ENCODE measurements around the gene SULT1A2.
"Not testable (repeated sequence)": the region's sequence is repeated elsewhere in the genome, so short reads cannot be mapped to it uniquely, and the experiment has no call there.

SULT1A2 gene

DNA sequence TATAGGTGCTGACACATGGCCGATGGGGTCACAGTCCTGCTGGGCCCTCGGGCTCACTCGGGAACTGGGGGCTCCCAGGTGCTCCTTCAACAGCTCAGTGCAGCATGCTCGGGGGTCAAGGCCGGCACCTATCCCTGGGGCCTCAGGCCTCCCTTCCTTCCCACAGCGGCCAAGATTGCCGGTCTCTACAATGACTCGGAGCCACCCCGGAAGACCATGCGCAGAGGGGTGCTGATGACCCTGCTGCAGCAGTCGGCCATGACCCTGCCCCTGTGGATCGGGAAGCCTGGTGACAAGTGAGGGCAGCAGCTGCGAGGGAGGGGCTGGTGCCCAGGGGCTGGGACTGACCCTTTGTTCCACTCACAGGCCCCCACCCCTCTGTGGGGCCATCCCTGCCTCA is 6.9 kb downstream of the SULT1A2 start:
- no peak for DNase-seq

DNA sequence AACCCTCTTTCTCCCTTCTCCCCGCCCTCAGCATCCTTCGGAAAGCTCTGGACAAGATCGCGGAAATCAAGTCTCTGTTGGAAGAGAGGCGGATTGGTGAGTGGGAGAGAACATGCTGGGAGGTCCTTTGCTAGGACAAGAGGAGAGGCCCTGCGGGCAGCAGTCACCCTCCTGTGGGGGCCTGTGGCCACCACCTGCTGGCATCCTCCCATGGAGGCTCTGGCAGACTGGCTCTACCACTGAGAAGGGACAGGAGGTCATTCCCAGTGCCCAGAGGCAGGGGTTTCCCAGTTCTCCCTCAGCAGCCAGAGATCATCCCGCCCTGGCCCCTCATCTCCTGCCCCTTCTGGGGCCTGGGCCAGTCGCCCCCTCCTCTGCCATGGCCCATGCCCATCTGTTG is 7.8 kb downstream of the SULT1A2 start:
- no peak for DNase-seq

DNA sequence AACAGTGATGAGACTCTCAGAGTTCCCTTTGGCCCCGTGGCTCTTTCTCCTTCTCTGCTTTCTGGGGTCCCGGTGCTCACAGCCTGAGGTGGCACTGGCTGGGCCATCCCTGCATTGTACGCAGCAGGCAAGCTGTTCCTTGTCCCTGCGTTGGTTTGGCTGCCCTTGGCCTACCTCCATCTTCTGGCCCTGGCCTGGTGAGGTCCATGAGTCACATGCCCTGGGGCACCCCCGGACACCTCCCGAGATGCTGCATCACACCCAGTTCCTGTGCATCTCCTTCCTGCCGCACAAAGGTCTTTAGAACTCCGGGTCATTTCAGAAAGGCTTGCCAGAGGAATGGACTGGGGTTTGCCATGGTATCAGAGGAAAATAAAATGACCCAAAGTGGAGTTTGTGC is 9.5 kb downstream of the SULT1A2 start:
- peak; percentile 88 for DNase-seq

DNA sequence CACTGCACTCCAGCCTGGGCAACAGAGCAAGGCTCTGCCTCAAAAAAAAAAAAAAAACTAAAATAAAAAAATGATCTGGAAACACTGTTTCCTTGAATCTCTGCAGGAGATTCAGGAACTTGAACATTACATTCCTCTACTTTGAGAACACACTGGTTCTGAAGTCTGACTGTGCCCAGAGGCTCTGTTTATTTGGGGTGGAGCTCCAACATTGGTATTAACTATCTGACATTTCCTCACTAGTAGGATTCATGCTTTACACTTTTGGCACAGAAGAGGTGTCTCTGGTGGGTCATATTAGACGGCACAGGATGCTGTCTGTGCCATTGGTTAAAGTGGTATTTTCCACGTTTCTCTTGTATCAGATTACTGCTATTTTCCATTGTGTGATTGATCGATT is 10.4 kb downstream of the SULT1A2 start:
- peak; percentile 18 for DNase-seq

GRCh38 chr16:28585674-28586073 is 11.2 kb downstream of the SULT1A2 start:
- no peak for DNase-seq

- DNase-seq, result no peak
These were observed 16.0 kb downstream of the SULT1A2 start for GRCh38 chr16:28580726-28581315.

- no peak for DNase-seq
These were observed 21.3 kb downstream of the SULT1A2 start for GRCh38 chr16:28575446-28576109.

DNA sequence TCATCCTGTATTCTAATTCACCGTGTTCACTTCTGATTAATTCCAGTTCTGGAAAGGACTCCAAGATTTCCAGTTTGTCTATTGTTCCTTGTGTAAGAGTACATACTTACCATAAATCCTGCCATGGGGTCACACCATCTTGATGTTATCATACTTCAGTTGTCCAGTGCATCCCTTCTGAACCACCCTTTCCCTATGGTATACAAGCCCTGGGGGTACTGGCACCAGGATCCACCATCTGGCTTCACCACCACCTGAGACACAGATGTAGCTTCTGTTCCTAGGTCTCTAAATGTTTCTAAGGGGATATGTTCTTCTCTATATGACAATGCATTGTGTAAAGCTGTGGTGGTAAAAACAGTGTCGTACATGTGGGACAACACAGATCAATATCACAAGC is 21.9 kb downstream of the SULT1A2 start:
- no peak for DNase-seq

GRCh38 chr16:28573738-28574718 is 22.8 kb downstream of the SULT1A2 start:
- no peak for DNase-seq

DNA sequence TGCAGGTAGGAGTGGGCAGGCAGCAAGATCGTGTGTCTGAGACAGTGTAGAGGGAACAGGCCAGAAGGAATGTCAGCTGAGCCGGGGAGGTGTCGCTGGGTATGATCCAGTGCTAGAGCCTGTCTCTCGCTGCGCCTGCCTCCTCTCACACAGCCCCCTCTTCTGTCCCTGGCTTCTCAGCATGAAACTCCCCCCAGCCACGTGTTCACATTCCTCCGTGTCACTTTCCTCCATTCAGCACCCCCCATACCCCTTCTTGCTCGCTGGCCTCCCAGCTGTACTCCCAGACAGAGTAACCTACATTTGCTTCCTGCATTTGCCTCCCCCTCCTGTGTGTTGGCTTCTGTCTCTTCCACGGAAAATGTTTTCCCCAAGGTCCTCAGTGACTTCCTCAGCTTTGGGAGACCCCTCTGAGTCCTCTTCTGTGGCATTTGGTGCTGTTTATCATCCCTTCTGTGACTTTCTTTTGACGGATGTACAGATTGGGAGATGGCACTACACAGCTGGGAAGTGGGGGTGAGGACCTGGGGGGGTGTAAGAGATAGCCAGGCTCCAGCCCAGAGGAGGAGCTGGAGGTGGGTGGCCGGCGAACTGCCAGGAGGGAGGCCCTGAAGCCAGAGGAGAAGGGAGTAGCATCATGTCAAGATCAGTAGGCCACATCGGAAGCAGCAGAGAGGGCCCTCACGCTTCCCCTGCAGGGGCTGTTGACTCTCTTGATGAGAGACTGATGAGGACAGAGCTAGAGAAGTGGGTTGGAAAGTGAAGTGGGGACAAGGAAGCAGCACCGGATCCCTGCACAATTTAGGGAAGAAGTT is 23.9 kb downstream of the SULT1A2 start:
- no peak for DNase-seq

DNA sequence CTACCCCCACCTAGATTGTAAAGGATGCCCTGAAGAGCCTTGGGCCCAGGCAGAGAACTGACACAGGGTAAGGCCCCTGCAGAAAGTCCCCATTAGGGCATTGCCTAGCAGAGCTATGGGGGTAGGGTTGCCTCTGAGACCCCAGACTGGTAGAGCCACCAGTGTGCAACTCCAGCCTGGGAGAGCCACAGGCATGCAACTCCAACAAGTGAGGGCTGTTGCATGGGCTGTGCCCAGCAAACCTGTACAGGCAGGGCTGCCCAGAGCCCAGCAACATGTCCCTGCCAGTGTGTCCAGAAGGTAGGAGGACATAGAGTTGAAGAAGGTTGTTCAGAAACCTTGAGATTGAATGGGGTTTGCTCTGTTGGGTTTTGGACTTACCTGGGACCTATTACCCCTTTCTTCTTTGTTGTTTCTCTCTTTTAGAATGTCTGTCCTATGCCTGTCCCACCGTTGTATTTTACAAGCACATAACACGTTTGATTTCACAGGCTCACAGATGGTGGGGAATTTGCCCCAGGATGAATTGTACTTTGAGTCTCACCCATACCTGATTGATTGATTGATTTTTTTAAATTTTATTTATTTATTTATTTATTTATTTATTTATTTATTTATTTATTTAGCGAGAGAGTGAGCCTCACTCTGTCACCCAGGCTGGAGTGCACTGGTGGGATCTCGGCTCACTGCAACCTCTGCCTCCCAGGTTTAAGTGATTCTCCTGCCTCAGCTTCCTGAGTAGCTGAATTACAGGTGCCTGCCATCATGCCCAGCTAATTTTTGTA is 26.7 kb downstream of the SULT1A2 start:
- no peak for DNase-seq

DNA sequence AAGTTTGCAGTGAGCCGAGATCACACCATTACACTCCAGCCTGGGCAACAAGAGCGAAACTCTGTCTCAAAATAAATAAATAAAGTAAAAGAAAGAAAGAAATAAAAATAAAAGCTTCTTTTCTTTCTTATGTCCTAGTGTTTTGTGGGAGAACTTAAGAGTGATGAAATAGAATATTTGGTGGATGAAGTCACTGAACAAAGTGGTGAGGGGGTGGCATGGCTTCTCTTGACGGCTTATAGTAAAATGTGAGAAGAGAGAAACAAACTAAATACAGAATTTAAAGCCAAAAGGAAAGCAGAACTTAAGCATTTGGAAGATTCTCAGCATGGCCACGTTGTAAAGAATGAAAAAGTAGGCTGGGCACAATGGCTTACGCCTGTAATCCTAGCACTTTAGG is 27.8 kb downstream of the SULT1A2 start:
- DNase-seq, result peak; percentile 50

GRCh38 chr16:28567292-28567691 is 29.6 kb downstream of the SULT1A2 start:
- no peak for DNase-seq

GRCh38 chr16:28566233-28566925 is 30.5 kb downstream of the SULT1A2 start:
- not testable (repeated sequence) for DNase-seq

- no peak for DNase-seq
These were observed 33.6 kb downstream of the SULT1A2 start for GRCh38 chr16:28563218-28563617.

DNA sequence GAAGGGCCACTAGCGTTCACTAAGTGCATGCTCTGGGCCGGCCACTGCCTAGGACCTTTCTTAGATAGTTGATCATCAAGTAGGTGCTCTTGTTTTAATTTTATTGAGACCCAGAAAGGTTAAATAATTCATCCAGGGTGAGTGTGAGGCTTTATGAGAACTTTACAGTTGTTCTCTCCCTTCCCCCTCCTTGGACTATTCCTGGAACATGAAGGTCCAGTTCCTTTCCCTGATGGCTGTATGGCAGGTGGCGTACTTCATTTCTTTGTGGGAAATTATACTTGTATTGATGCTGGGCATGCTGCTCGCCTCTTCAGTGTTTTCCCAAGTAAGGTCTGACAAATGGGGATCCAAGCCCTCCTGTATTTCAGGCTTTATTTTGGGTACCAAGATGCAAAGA is 34.7 kb downstream of the SULT1A2 start:
- no peak for DNase-seq

DNA sequence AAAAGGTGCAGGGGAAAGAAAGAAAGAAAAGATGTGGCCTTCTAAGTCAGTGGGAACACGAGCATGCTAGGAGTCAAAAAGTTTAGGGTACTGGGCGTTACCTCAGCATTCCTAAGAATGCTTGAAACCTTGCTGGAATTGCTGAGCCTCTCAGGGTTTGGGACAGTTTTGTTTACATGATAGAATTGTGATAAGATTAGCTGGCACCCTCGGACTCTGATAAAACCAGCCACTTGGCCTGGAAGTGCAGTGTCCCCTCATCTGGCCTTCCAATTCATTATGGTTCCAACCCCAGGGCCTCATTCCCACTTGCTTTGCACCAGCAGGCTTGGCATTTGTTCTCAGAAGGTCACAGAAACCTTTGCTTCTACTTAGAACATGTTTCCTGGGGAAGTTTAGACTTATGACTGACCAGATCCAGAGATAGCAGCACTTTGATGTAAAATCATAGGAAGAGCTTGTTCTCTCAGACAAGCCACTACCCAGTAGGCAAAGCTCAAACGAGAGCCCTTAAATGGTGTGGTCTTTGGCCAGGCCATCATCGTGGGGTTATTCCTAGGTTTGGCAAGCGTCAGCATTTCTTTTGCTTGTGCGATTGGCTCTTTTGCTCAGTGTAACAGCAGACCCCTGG is 35.2 kb downstream of the SULT1A2 start:
- no peak for DNase-seq

GRCh38 chr16:28558456-28558855 is 38.4 kb downstream of the SULT1A2 start:
- no peak for DNase-seq

GRCh38 chr16:28556914-28557320 is 39.9 kb downstream of the SULT1A2 start:
- no peak for DNase-seq

GRCh38 chr16:28555561-28555960 is 41.3 kb downstream of the SULT1A2 start:
- no peak for DNase-seq

All from EL (cell line).